ENCODE results near the gene RPL39L. TPM values are rescaled to one million over a fixed set of nuclear protein-coding genes. Genes with fewer than 3 reads are reported as not detected.

The RPL39L gene
- total RNA-seq, 6 experiments from 2014 or later: 6.5 to 20.0 (median 18.0) TPM

DNA sequence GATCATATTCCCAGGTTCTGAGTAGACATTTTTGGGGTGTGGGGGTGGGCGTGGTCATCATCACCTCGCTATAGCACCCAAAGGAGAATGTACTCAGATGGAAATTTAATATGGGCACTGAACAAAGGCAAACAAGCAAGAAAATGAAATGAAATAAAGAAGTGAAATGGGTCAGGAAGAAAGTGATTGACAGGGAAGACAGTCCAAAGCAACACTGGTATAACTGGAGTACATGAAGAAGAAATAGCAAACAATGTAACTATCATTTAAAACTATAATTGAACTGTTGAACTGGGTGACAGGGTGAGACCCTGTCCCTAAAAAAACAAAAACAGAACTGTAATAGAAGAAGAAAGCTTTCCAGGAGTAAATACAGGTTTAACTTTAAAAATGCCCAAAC is 24.8 kb downstream of the RPL39L start:
- Mint-ChIP-seq H3K4me3 (no peak overlapping the region), H3K27ac (no peak overlapping the region), H3K27me3 (ENCODE audit: insufficient read depth) (no peaks in the 10 kb centered on the region; the same call in none of the 2 replicates), H3K4me1 (ENCODE audit: low read depth) (peaks cover 8% of the 10 kb centered on the region), H3K9me3 (no peaks in the 10 kb centered on the region), H3K36me3 (ENCODE audit: low read depth) (no peaks in the 10 kb centered on the region)
- TF ChIP-seq, protein P1, sequence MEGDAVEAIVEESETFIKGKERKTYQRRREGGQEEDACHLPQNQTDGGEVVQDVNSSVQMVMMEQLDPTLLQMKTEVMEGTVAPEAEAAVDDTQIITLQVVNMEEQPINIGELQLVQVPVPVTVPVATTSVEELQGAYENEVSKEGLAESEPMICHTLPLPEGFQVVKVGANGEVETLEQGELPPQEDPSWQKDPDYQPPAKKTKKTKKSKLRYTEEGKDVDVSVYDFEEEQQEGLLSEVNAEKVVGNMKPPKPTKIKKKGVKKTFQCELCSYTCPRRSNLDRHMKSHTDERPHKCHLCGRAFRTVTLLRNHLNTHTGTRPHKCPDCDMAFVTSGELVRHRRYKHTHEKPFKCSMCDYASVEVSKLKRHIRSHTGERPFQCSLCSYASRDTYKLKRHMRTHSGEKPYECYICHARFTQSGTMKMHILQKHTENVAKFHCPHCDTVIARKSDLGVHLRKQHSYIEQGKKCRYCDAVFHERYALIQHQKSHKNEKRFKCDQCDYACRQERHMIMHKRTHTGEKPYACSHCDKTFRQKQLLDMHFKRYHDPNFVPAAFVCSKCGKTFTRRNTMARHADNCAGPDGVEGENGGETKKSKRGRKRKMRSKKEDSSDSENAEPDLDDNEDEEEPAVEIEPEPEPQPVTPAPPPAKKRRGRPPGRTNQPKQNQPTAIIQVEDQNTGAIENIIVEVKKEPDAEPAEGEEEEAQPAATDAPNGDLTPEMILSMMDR (IDR thresholded peaks at IDR 0.05): no peak
- no peak for DNase-seq

DNA sequence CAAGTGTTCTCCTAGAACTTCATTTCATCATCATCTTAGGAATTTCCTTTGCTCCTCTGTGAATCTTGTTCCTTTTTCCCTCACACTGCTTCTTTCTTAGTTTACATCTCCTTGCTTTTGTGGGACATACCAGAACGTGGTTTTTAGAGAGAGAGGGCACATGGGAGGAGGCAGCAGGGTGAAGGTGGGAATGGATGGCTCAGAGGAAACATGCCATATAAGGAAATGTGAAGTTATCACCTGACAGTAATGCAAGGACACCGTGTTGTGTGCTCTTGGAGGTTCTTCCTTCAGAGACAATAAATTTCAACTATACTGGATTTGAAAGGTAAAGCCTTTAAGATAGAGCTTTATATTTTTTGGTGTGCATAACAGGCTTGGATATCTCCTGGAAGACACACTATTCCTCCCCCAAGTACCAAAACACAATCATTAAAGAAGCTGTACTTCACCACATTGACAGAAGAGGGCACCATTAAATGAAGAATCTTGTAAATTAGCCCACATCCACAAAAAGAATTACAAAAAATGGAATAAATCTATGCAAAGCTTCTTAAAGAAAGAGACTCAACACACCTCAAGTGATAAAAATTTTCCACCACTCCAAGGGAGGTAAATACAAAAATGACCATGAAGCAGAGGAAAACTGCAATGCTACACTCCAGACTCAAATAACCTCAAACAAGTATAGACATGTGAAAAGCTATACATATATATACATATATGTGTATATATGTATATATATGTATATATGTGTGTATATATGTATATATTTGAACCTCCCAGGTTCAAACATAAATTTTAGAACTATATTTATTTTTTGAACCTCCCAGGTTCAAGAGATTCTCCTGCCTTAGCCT is 26.1 kb downstream of the RPL39L start:
- TF ChIP-seq, protein P1 (IDR thresholded peaks at IDR 0.05): peak; percentile 82
- Mint-ChIP-seq H3K4me3 (no peak overlapping the region), H3K4me1 (ENCODE audit: low read depth) (peaks cover 8% of the 10 kb centered on the region), H3K27me3 (ENCODE audit: insufficient read depth) (no peaks in the 10 kb centered on the region; the same call in 1 of the 2 replicates), H3K9me3 (no peaks in the 10 kb centered on the region), H3K36me3 (ENCODE audit: low read depth) (no peaks in the 10 kb centered on the region), H3K27ac (no peak overlapping the region)
- peak; percentile 44 for DNase-seq

DNA sequence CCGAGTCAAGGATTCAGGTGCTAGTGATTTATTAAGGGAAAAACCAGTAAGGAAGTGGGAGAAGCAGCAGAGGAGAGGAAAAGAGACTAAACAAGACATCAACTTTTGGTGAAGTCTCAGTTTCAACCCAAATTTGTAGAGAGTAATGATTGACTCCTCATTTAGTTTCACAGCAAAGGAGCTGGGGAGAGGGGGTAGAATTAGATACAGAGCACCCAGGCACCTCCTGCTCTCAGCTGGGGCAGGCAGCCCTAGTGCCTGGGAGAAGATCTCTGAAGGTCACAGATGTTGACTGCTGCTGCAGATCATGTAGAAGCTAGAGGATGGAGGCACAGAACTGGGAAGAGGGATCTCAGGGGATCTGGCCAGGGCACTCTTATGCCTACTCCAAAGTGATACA is 29.1 kb downstream of the RPL39L start:
- DNase-seq: no peak
- no peaks in the 10 kb centered on the region for H3K36me3 Mint-ChIP-seq (ENCODE audit: low read depth)
- TF ChIP-seq, protein P1 (IDR thresholded peaks at IDR 0.05): no peak
- H3K9me3 Mint-ChIP-seq: no peaks in the 10 kb centered on the region
- H3K4me1 Mint-ChIP-seq (ENCODE audit: low read depth): peaks cover 8% of the 10 kb centered on the region
- H3K27me3 Mint-ChIP-seq (ENCODE audit: insufficient read depth): no peaks in the 10 kb centered on the region; the same call in 1 of the 2 replicates
- no peak overlapping the region for H3K4me3 Mint-ChIP-seq
- H3K27ac Mint-ChIP-seq: no peak overlapping the region

DNA sequence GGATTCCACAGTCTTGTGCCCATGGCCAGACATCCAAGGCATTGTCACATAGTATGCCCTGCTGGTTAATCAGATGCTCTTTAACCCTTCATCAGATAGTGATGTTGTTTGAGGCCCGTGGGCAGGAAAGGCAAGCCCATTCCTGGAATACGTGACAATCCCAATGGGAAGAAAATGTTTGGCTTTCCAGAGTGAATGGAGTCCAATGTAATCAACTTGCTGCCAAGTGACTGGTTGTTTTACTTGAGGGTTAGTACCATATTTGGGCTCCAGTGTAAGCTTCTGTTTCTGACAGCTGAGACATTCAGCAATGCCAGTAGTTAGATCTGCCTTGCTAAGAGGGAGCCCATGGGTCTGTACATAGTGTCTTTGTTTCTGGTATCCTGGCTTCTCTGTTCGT is 31.3 kb downstream of the RPL39L start:
- Mint-ChIP-seq H3K27ac (no peak overlapping the region), H3K4me1 (ENCODE audit: low read depth) (peaks cover 9% of the 10 kb centered on the region), H3K36me3 (ENCODE audit: low read depth) (no peaks in the 10 kb centered on the region), H3K4me3 (no peak overlapping the region), H3K9me3 (no peaks in the 10 kb centered on the region), H3K27me3 (ENCODE audit: insufficient read depth) (no peaks in the 10 kb centered on the region; the same call in 1 of the 2 replicates)
- TF ChIP-seq, protein P1 (IDR thresholded peaks at IDR 0.05): no peak
- no peak for DNase-seq

DNA sequence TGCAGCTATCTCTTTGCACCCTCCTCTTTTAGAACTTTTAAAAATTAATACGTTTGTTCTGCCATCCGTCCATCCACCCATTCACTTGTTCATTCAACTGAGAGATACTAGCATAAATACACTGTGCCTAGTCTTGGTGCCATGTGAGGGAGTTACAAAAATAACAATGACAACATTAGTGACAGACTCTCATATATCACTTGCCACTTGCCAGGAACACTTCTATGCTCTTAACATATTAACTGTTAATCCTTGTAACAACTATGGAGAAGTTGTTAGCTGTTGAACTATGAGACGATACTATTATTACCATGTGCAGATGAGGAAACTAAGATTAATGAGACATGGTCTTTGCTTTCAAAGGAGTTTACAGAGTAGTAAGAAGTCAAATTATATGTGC is 33.6 kb downstream of the RPL39L start:
- Mint-ChIP-seq H3K27me3 (ENCODE audit: insufficient read depth) (no peaks in the 10 kb centered on the region; the same call in 1 of the 2 replicates), H3K4me3 (no peak overlapping the region), H3K9me3 (no peaks in the 10 kb centered on the region), H3K27ac (no peak overlapping the region), H3K4me1 (ENCODE audit: low read depth) (peaks cover 26% of the 10 kb centered on the region), H3K36me3 (ENCODE audit: low read depth) (no peaks in the 10 kb centered on the region)
- TF ChIP-seq, protein P1 (IDR thresholded peaks at IDR 0.05): no peak
- no peak for DNase-seq
